A549 (cell line): Measurements from ENCODE around the gene SLC6A3.

ENCODE experiments used
- CTCF ChIP-seq: fragments of >200 bp; sonication (Bioruptor Twin); formaldehyde crosslinking; IDR thresholded peaks from 3 replicates; pipeline ENCODE4 v1.5.1; 2016
- EHMT2 ChIP-seq: fragments of 200-600 bp; sonication (generic); IDR thresholded peaks from 2 replicates; pipeline ENCODE4 v1.6.1; 2016; ENCODE audit warnings: antibody characterized with exemption, low read depth, mild to moderate bottlenecking, moderate library complexity
- FOSL2 ChIP-seq, 2 experiments: fragments of 450-650 bp in 1 of 2; fragments of >200 bp in 1 of 2; sonication (Bioruptor Twin) in 1 of 2; formaldehyde crosslinking; IDR thresholded peaks; 2 replicates each; pipeline versions ENCODE4 v1.5.0 to v1.6.1; 2016 to 2020; ENCODE audit warnings: mild to moderate bottlenecking in 1 of 2, moderate library complexity in 1 of 2
- KDM5A ChIP-seq: fragments of 200-600 bp; sonication (generic); IDR thresholded peaks from 2 replicates; pipeline ENCODE4 v1.6.1; 2016; ENCODE audit warnings: antibody characterized with exemption, mild to moderate bottlenecking
- NFE2L2 ChIP-seq: fragments of 150-350 bp; conservative IDR thresholded peaks from 2 replicates; pipeline ENCODE4 v1.6.1; 2014; ENCODE audit warnings: low read length
- POLR2A ChIP-seq: IDR thresholded peaks from 2 replicates; pipeline ENCODE4 v1.6.1; 2012; ENCODE audit warnings: mild to moderate bottlenecking, low read length
- RAD21 ChIP-seq, 2 experiments: fragments of >200 bp in 1 of 2; sonication (Bioruptor Twin) in 1 of 2; formaldehyde crosslinking in 1 of 2; IDR thresholded peaks in 1 of 2; conservative IDR thresholded peaks in 1 of 2; 2 replicates in 1 of 2; 3 replicates in 1 of 2; pipeline ENCODE4 v1.6.1; 2012 to 2018; ENCODE audit warnings: inconsistent platforms in 1 of 2
- SMC3 ChIP-seq: fragments of >200 bp; sonication (Bioruptor Twin); formaldehyde crosslinking; IDR thresholded peaks from 3 replicates; pipeline ENCODE4 v1.6.1; 2018; ENCODE audit warnings: inconsistent platforms
- USF2 ChIP-seq: fragments of 450-650 bp; IDR thresholded peaks from 2 replicates; pipeline ENCODE4 v1.6.1; 2014; ENCODE audit warnings: antibody characterized with exemption
- TF ChIP-seq, protein P1 (sequence below): fragments of >200 bp; sonication (Bioruptor Twin); formaldehyde crosslinking; IDR thresholded peaks from 3 replicates; pipeline ENCODE4 v1.6.1; 2016

- TF ChIP-seq FOSL2 (IDR thresholded peaks at IDR 0.05) (no peak), FOSL2 (CRISPR knock-in tag; IDR thresholded peaks at IDR 0.05) (no peak), CTCF (no peak), POLR2A (no peak), NFE2L2 (no peak), USF2 (no peak), KDM5A (no peak), RAD21 (conservative IDR thresholded peaks at IDR 0.05 in 1 of 2, IDR thresholded peaks at IDR 0.05 in 1 of 2) (no peak), EHMT2 (no peak), SMC3 (no peak)
- TF ChIP-seq, protein P1, sequence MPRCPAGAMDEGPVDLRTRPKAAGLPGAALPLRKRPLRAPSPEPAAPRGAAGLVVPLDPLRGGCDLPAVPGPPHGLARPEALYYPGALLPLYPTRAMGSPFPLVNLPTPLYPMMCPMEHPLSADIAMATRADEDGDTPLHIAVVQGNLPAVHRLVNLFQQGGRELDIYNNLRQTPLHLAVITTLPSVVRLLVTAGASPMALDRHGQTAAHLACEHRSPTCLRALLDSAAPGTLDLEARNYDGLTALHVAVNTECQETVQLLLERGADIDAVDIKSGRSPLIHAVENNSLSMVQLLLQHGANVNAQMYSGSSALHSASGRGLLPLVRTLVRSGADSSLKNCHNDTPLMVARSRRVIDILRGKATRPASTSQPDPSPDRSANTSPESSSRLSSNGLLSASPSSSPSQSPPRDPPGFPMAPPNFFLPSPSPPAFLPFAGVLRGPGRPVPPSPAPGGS, result no peak
Measured at GRCh38 chr5:1488882-1489680, 43.8 kb upstream of the SLC6A3 start.
